Measurements from ENCODE around the gene SLU7. TPM values are rescaled to one million over a fixed set of nuclear protein-coding genes. Genes with fewer than 3 reads are reported as not detected.

The SLU7 gene
- total RNA-seq, 4 donors from 2014 or later: 49.6 to 96.6 (median 64.9) TPM

DNA sequence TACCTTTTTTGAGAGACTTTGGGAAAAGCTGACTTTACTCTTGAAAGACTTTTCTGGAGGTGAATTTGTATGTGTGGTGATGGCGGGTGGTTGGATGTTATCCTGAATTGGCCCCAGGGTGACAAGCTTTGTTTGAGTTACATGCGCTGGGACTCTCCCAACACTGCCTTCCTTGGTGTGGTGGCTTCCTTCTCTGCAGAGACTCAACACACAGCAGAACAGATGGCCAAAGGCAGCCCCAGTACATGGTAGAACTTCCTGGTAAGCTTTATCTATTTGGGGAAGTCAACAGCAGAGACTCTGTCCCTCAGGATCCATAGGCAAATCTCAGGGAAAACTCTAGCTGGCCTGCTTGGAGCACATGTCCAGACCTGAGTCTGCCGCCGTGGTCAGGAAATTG lies 66.6 kb downstream of the SLU7 start:
- TF ChIP-seq, protein P1, sequence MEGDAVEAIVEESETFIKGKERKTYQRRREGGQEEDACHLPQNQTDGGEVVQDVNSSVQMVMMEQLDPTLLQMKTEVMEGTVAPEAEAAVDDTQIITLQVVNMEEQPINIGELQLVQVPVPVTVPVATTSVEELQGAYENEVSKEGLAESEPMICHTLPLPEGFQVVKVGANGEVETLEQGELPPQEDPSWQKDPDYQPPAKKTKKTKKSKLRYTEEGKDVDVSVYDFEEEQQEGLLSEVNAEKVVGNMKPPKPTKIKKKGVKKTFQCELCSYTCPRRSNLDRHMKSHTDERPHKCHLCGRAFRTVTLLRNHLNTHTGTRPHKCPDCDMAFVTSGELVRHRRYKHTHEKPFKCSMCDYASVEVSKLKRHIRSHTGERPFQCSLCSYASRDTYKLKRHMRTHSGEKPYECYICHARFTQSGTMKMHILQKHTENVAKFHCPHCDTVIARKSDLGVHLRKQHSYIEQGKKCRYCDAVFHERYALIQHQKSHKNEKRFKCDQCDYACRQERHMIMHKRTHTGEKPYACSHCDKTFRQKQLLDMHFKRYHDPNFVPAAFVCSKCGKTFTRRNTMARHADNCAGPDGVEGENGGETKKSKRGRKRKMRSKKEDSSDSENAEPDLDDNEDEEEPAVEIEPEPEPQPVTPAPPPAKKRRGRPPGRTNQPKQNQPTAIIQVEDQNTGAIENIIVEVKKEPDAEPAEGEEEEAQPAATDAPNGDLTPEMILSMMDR (IDR thresholded peaks at IDR 0.05): no peak
- no peak for ATAC-seq (ENCODE audit: low FRiP score)
- DNase-seq (ENCODE audit: low spot score): no peak

Other genes with a start within 250 kb of the SLU7 start
- gene FABP6, start 189.6 kb downstream of the SLU7 start, total RNA-seq: not detected
- gene CCNJL, start 106.5 kb downstream of the SLU7 start, total RNA-seq: 1 to 10 TPM in 1 of 4 donors, under 1 TPM in 3; 0.24 to 5.4 (median 0.45) TPM
- gene C1QTNF2, start 48.5 kb downstream of the SLU7 start, total RNA-seq: under 1 TPM in 3 of 4 donors, not detected in 1; 0.19 to 0.47 (median 0.25) TPM
- 1 to 10 TPM in 3 of 4 donors, under 1 TPM in 1; 0.84 to 5.7 (median 2.5) TPM for gene FAM200C, start 19.0 kb downstream of the SLU7 start, total RNA-seq
- gene PTTG1, start 2.8 kb upstream of the SLU7 start, total RNA-seq: 10 to 100 TPM in 1 of 4 donors, 1 to 10 TPM in 3; 2.5 to 13.9 (median 6.1) TPM

Data from omental fat pad (tissue), 4 donors.